GM21515 (cell line): ENCODE data around the gene GRK5.
"Not testable (repeated sequence)": the region's sequence is repeated elsewhere in the genome, so short reads cannot be mapped to it uniquely, and the experiment has no call there.

Experiments
- ATAC-seq: cut with Tn5 transposase; IDR thresholded peaks from one replicate; pipeline ENCODE4 v1.9.1; 2021; ENCODE audit not compliant: unreplicated experiment

The GRK5 gene

GRCh38 chr10:119431773-119432135, 224.4 kb downstream of the GRK5 start:
- no peak for ATAC-seq

- not testable (repeated sequence) for ATAC-seq
These were observed 227.6 kb downstream of the GRK5 start for GRCh38 chr10:119434942-119435341.

GRCh38 chr10:119438717-119439116, 231.3 kb downstream of the GRK5 start:
- ATAC-seq = no peak

- ATAC-seq = no peak
These were observed 232.6 kb downstream of the GRK5 start for GRCh38 chr10:119439922-119440321.

- ATAC-seq = no peak
These were observed 233.9 kb downstream of the GRK5 start for GRCh38 chr10:119441151-119441821.

GRCh38 chr10:119441921-119442757, 234.8 kb downstream of the GRK5 start:
- ATAC-seq = no peak

- ATAC-seq = no peak
These were observed 235.3 kb downstream of the GRK5 start for GRCh38 chr10:119442758-119443060.

GRCh38 chr10:119443441-119443840, 236.1 kb downstream of the GRK5 start:
- no peak for ATAC-seq

GRCh38 chr10:119443970-119444660, 236.7 kb downstream of the GRK5 start:
- no peak for ATAC-seq

GRCh38 chr10:119444866-119445265, 237.5 kb downstream of the GRK5 start:
- ATAC-seq = peak; percentile 12

GRCh38 chr10:119445311-119445934, 238.1 kb downstream of the GRK5 start:
- ATAC-seq = peak; percentile 68

GRCh38 chr10:119445935-119446317, 238.6 kb downstream of the GRK5 start:
- no peak for ATAC-seq

- ATAC-seq = no peak
These were observed 239.3 kb downstream of the GRK5 start for GRCh38 chr10:119446441-119447277.

GRCh38 chr10:119447421-119447820, 240.1 kb downstream of the GRK5 start:
- ATAC-seq = no peak

GRCh38 chr10:119447823-119448546, 240.6 kb downstream of the GRK5 start:
- ATAC-seq = no peak

GRCh38 chr10:119448628-119449584, 241.5 kb downstream of the GRK5 start:
- no peak for ATAC-seq

GRCh38 chr10:119449760-119450461, 242.5 kb downstream of the GRK5 start:
- no peak for ATAC-seq

GRCh38 chr10:119450606-119451299, 243.4 kb downstream of the GRK5 start:
- ATAC-seq = no peak
